Stimulated activated CD4-positive, alpha-beta T cell treated with anti-CD3 and anti-CD28 coated beads, Interleukin-15, amount 100 ng/mL, for 1 hour (primary cell): ENCODE data around the gene DSCAM.

Experiments
- DNase-seq, 2 donors: peaks; one replicate each; pipeline ENCODE4 v3.0.0-alpha.2; 2020; ENCODE audit warnings: low read depth in 1 of 2, low spot score in 1 of 2

Gene DSCAM

GRCh38 chr21:39965026-39965425 lies 881.9 kb downstream of the DSCAM start:
- no peak for DNase-seq

GRCh38 chr21:39961251-39961650 lies 885.7 kb downstream of the DSCAM start:
- no peak for DNase-seq
